Posterior vena cava (tissue), 2 donors: ENCODE measurements around the gene ACOT2. TPM values are rescaled to one million over a fixed set of nuclear protein-coding genes. Genes with fewer than 3 reads are reported as not detected.
"Not testable (repeated sequence)": the region's sequence is repeated elsewhere in the genome, so short reads cannot be mapped to it uniquely, and the experiment has no call there.

Experiments
- DNase-seq: peaks from one replicate; pipeline ENCODE4 v3.0.0-alpha.2; 2020; ENCODE audit warnings: low spot score
- intact Hi-C, 2 donors: fragments of 100-400 bp; cut with DNase I; formaldehyde crosslinking; loops; one replicate each; pipeline versions ENCODE4 v1.14.1 to v1.14.2; 2022 to 2023
- long read RNA-seq, 2 donors: library from polyadenylated mRNA; unstranded; transcript quantifications; one replicate each; pipeline ENCODE4 v2.0.0, GENCODE V29; 2020 to 2021
- total RNA-seq, 2 donors: library from RNA; stranded (reverse); fragmentation: NEBNext Ultra II Directional; extraction: Animal tissue kit (Norgen Biotek cat#: 25700); gene quantifications; one replicate each; pipeline ENCODE4 v1.2.1, GENCODE V29; 2021
- donor health status: DM: yes; HTN: yes; CAD: no.
- donor health status: DM: yes; HTN: yes; CAD: no.

Gene ACOT2
- 10 to 100 TPM; 52.2 to 53.8 TPM for total RNA-seq
- long read RNA-seq, donor 1, transcript ACOT2-201 (3 exons, 1,774 nt): major isoform, 46 of 61 reads
- long read RNA-seq, donor 1, partial matches to known transcripts: 6 of 61 reads
- long read RNA-seq, donor 1, other reads (novel, unspliced or antisense): 9 of 61 reads
- long read RNA-seq, donor 2, transcript ACOT2-201 (3 exons, 1,774 nt): major isoform, 226 of 253 reads
- long read RNA-seq, donor 2, partial matches to known transcripts: 15 of 253 reads
- long read RNA-seq, donor 2, other reads (novel, unspliced or antisense): 12 of 253 reads

- intact Hi-C loops: not testable (repeated sequence)
- DNase-seq: peak; percentile 94
These were observed at the start of gene ACOT2 for GRCh38 chr14:73569185-73569958. TSS of gene ACOT2 (plus strand) at chr14:73569213. CDS start at chr14:73569241, 28 bp downstream.

GRCh38 chr14:73521229-73521628, 47.8 kb upstream of the ACOT2 start:
- DNase-seq: no peak
- intact Hi-C loops: no loop called here

GRCh38 chr14:73524493-73524892, 44.5 kb upstream of the ACOT2 start:
- DNase-seq: no peak
- intact Hi-C loops: no loop called here

- DNase-seq: no peak
- intact Hi-C loops: no loop called here
These were observed 42.7 kb upstream of the ACOT2 start for GRCh38 chr14:73526036-73526984.

GRCh38 chr14:73529356-73529755, 39.7 kb upstream of the ACOT2 start:
- intact Hi-C loops, DNase-seq: not testable (repeated sequence)

- intact Hi-C loops, DNase-seq: not testable (repeated sequence)
These were observed 37.0 kb upstream of the ACOT2 start for GRCh38 chr14:73531971-73532370.

- DNase-seq: not testable (repeated sequence)
These were observed 31.6 kb upstream of the ACOT2 start for GRCh38 chr14:73537244-73538045.

GRCh38 chr14:73539017-73539416, 30.0 kb upstream of the ACOT2 start:
- intact Hi-C loops, DNase-seq: not testable (repeated sequence)

More at GRCh38 chr14:73537244-73538045, 31.6 kb upstream of the ACOT2 start:
- intact Hi-C loops: not testable (repeated sequence)

GRCh38 chr14:73542961-73543360, 26.1 kb upstream of the ACOT2 start:
- intact Hi-C loops, DNase-seq: not testable (repeated sequence)

GRCh38 chr14:73545353-73545752, 23.7 kb upstream of the ACOT2 start:
- DNase-seq, intact Hi-C loops: not testable (repeated sequence)

- intact Hi-C loops, DNase-seq: not testable (repeated sequence)
These were observed 19.9 kb upstream of the ACOT2 start for GRCh38 chr14:73549097-73549496.

GRCh38 chr14:73549889-73550524, 19.0 kb upstream of the ACOT2 start:
- intact Hi-C loops, DNase-seq: not testable (repeated sequence)

GRCh38 chr14:73553845-73554244, 15.2 kb upstream of the ACOT2 start:
- no peak for DNase-seq
- intact Hi-C loops: no loop called here

- DNase-seq, intact Hi-C loops: not testable (repeated sequence)
These were observed 11.8 kb upstream of the ACOT2 start for GRCh38 chr14:73557201-73557600.

GRCh38 chr14:73558238-73558637, 10.8 kb upstream of the ACOT2 start:
- DNase-seq, intact Hi-C loops: not testable (repeated sequence)

- DNase-seq, intact Hi-C loops: not testable (repeated sequence)
These were observed 6.8 kb upstream of the ACOT2 start for GRCh38 chr14:73562256-73562655.

GRCh38 chr14:73562696-73563095, 6.3 kb upstream of the ACOT2 start:
- DNase-seq, intact Hi-C loops: not testable (repeated sequence)

GRCh38 chr14:73566431-73566830, 2.6 kb upstream of the ACOT2 start:
- DNase-seq, intact Hi-C loops: not testable (repeated sequence)
